Brain microvascular endothelial cell (primary cell): Measurements from ENCODE around the gene TGFB1I1.

Experiments used
- DNase-seq: peaks from one replicate; pipeline ENCODE4 v3.0.0-alpha.2; 2020
- H3K27ac ChIP-seq: fragments of 250-450 bp; sonication (Bioruptor Pico); 2 replicates; pipeline ENCODE4 v1.5.1; 2020; ENCODE audit warnings: mild to moderate bottlenecking, moderate library complexity
- H3K27me3 ChIP-seq: fragments of 250-450 bp; sonication (Bioruptor Pico); replicated peaks from 2 replicates; pipeline ENCODE4 v1.5.1; 2020; ENCODE audit warnings: mild to moderate bottlenecking
- H3K36me3 ChIP-seq: fragments of 250-450 bp; sonication (Bioruptor Pico); replicated peaks from 2 replicates; pipeline ENCODE4 v1.5.1; 2020; ENCODE audit warnings: mild to moderate bottlenecking
- H3K4me3 ChIP-seq: 2 replicates; pipeline ENCODE4 v1.5.1; 2011; ENCODE audit warnings: low read depth, mild to moderate bottlenecking, control low read depth, low read length, moderate library complexity
- in situ Hi-C: cut with HindIII; loops from 2 replicates; pipeline ENCODE4 v1.10.0; 2017; ENCODE audit warnings: low sequenced_read_pairs, low pct_ligation_motif_present
- TF ChIP-seq, protein P1 (sequence below): IDR thresholded peaks from 2 replicates; pipeline ENCODE4 v1.5.1; 2011; ENCODE audit warnings: low read depth, mild to moderate bottlenecking, moderate library complexity, low read length, control low read depth, inconsistent platforms; ENCODE audit errors: missing control alignments

The TGFB1I1 gene

DNA sequence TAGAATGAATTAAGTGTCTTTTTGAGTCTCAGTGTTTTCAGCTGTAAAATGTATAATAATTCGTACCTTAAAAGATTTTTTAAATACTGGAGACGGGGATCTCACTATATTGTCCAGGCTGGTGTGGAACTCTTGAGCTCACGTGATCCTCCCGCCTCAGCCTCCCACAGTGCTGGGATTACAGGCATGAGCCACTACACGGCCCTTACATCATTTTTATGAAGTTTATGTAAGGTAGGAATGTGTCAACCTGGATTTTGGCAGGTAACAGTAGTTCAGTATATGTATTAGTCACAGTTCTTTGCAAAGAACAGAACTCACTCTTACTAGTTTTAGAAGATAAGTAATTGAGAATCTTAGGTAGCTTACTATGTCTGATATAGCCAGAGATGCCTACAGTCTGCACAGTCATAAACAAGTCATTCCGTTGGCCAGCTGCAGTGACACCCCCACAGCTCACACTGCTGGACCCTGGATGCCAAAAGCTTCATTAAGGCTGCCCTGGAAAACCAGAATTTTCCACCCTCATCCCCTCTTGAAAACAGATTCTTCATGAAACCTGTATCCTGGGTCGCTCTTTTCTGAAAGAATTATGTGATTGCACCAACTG is 43.2 kb upstream of the TGFB1I1 start:
- in situ Hi-C loops, result no loop called here
- H3K27ac ChIP-seq, result no peak overlapping the region
- no peak overlapping the region for H3K4me3 ChIP-seq
- DNase-seq, result no peak
- H3K27me3 ChIP-seq, result peaks cover 2% of the 10 kb centered on the region
- no peaks in the 10 kb centered on the region for H3K36me3 ChIP-seq
- TF ChIP-seq, protein P1, sequence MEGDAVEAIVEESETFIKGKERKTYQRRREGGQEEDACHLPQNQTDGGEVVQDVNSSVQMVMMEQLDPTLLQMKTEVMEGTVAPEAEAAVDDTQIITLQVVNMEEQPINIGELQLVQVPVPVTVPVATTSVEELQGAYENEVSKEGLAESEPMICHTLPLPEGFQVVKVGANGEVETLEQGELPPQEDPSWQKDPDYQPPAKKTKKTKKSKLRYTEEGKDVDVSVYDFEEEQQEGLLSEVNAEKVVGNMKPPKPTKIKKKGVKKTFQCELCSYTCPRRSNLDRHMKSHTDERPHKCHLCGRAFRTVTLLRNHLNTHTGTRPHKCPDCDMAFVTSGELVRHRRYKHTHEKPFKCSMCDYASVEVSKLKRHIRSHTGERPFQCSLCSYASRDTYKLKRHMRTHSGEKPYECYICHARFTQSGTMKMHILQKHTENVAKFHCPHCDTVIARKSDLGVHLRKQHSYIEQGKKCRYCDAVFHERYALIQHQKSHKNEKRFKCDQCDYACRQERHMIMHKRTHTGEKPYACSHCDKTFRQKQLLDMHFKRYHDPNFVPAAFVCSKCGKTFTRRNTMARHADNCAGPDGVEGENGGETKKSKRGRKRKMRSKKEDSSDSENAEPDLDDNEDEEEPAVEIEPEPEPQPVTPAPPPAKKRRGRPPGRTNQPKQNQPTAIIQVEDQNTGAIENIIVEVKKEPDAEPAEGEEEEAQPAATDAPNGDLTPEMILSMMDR, result no peak

- in situ Hi-C loops, result no loop called here
- Histone ChIP-seq H3K36me3 (no peaks in the 10 kb centered on the region), H3K27me3 (peaks cover 2% of the 10 kb centered on the region), H3K27ac (no peak overlapping the region), H3K4me3 (no peak overlapping the region)
- TF ChIP-seq, protein P1, result no peak
- no peak for DNase-seq
These were observed 42.6 kb upstream of the TGFB1I1 start for GRCh38 chr16:31429314-31429713.

- in situ Hi-C loops, result no loop called here
- Histone ChIP-seq H3K36me3 (no peaks in the 10 kb centered on the region), H3K27me3 (peaks cover 2% of the 10 kb centered on the region), H3K4me3 (no peak overlapping the region), H3K27ac (no peak overlapping the region)
- no peak for DNase-seq
- TF ChIP-seq, protein P1, result no peak
These were observed 42.2 kb upstream of the TGFB1I1 start for GRCh38 chr16:31429796-31430195.

GRCh38 chr16:31430380-31431052 is 41.4 kb upstream of the TGFB1I1 start:
- in situ Hi-C loops, result no loop called here
- H3K27me3 ChIP-seq, result peaks cover 2% of the 10 kb centered on the region
- no peaks in the 10 kb centered on the region for H3K36me3 ChIP-seq
- no peak overlapping the region for H3K27ac ChIP-seq
- no peak overlapping the region for H3K4me3 ChIP-seq
- TF ChIP-seq, protein P1, result no peak
- DNase-seq, result no peak

DNA sequence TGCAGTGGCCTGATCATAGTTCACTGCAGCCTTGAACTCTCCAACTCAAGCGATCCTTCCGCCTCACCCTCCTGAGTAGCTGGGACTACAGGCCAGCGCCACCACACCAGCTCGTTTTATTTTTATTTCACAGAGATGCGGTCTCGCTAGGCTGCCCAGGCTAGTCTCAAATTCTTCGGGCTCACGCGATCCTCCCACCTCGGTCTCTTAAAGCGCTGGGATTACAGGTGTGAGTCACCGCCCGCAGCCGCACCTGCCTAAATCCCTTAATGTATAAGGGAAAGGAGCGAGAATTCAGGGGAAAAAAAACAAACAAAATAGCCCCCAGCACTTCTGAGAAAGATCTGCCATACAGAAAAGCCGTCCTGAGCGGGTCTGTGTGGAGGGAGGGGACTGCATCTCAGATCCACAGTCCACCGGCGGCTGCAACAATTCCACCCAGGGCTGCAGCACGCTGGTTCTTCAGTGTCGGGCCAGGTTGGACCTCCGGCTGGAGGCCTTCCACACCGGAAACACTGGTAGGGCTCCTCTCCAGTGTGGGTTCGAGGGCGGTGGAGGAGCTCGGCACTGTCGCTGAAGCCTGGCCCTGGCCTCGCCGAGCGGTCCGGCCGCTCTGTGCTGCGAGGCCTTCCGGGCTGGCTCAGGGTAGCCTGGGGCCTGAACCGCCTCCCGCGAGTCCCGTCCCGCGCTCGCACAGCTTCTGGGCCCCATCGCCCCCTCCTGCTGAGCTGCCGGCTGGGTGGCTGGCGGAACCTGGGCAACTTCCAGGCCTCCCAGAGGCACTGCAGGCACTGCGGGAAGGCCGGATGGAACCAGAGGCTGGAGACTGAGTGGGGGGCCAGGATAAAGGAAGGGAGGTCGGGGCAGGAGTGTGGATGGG is 36.4 kb upstream of the TGFB1I1 start:
- H3K27ac ChIP-seq, result no peak overlapping the region
- TF ChIP-seq, protein P1, result no peak
- no peaks in the 10 kb centered on the region for H3K27me3 ChIP-seq
- DNase-seq, result no peak
- H3K4me3 ChIP-seq, result no peak overlapping the region
- in situ Hi-C loops, result no loop called here
- H3K36me3 ChIP-seq, result no peaks in the 10 kb centered on the region
